SK-N-SH (cell line): Measurements from ENCODE around the gene RNF146. TPM values are rescaled to one million over a fixed set of nuclear protein-coding genes. Genes with fewer than 3 reads are reported as not detected.

ENCODE experiments used
- CTCF ChIA-PET: fragments of 300-600, 350-600 bp; formaldehyde crosslinking; extraction: SDS; loops from one replicate; lab custom pipeline; 2021; lab: Yijun Ruan, JAX
- POLR2A ChIA-PET: fragments of 350-600 bp; sonication (Branson Sonifier 250); formaldehyde crosslinking; extraction: SDS; loops from one replicate; lab custom pipeline; 2020; ENCODE audit warnings: antibody characterized with exemption, inconsistent platforms; lab: Yijun Ruan, JAX
- DNase-seq: peaks from one replicate; pipeline ENCODE4 v3.0.0; 2012
- H2AFZ ChIP-seq: fragments of 200-600 bp; sonication (generic); 2 replicates; pipeline ENCODE4 v1.8.1; 2016; ENCODE audit warnings: antibody characterized with exemption, mild to moderate bottlenecking, low read depth
- H3F3A ChIP-seq: fragments of 200-600 bp; sonication (generic); replicated peaks from 2 replicates; pipeline ENCODE3; 2016; ENCODE audit warnings: antibody characterized with exemption, mild to moderate bottlenecking; ENCODE audit not compliant: insufficient read depth
- H3K27ac ChIP-seq, 2 experiments: fragments of 200-500 bp in 1 of 2; fragments of 200-600 bp in 1 of 2; sonication (Bioruptor generic) in 1 of 2; sonication (generic), shearing (Covaris generic) in 1 of 2; 2 replicates each; pipeline versions ENCODE4 v1.5.1 to v1.6.1; 2014 to 2016; ENCODE audit warnings: low read depth in 2 of 2, inconsistent platforms in 1 of 2, low read length in 1 of 2, mild to moderate bottlenecking in 1 of 2, mixed read lengths in 1 of 2
- H3K27me3 ChIP-seq: fragments of 200-600 bp; sonication (generic), shearing (Covaris generic); 2 replicates; pipeline ENCODE4 v1.6.1; 2016; ENCODE audit warnings: mixed run types; ENCODE audit not compliant: insufficient read depth
- H3K36me3 ChIP-seq, 2 experiments: fragments of 200-500 bp in 1 of 2; fragments of 200-600 bp in 1 of 2; sonication (Bioruptor generic) in 1 of 2; sonication (generic) in 1 of 2; replicated peaks in 1 of 2; 2 replicates each; pipeline versions ENCODE3 to v1.5.1; 2014 to 2016; ENCODE audit warnings: low read length in 1 of 2, mild to moderate bottlenecking in 1 of 2; ENCODE audit not compliant: insufficient read depth in 2 of 2, control insufficient read depth in 1 of 2
- H3K4me1 ChIP-seq, 2 experiments: fragments of 200-500 bp in 1 of 2; fragments of 200-600 bp in 1 of 2; sonication (Bioruptor generic) in 1 of 2; sonication (generic), shearing (Covaris generic) in 1 of 2; 2 replicates each; pipeline versions ENCODE4 v1.5.1 to v1.6.1; 2014 to 2016; ENCODE audit warnings: low read depth in 1 of 2, low read length in 1 of 2, mixed run types in 1 of 2; ENCODE audit not compliant: insufficient read depth in 2 of 2, control insufficient read depth in 1 of 2
- H3K4me2 ChIP-seq: fragments of 200-600 bp; sonication (generic), shearing (Covaris generic); 2 replicates; pipeline ENCODE4 v1.6.1; 2017; ENCODE audit warnings: mixed run types
- H3K4me3 ChIP-seq, 2 experiments: fragments of 200-500 bp in 1 of 2; fragments of 200-600 bp in 1 of 2; sonication (Bioruptor generic) in 1 of 2; sonication (generic), shearing (Covaris generic) in 1 of 2; 2 replicates each; pipeline versions ENCODE4 v1.5.1 to v1.8.1; 2014 to 2016; ENCODE audit warnings: low read depth in 2 of 2, inconsistent platforms in 1 of 2, low read length in 1 of 2, mild to moderate bottlenecking in 1 of 2, mixed read lengths in 1 of 2, moderate library complexity in 1 of 2
- H3K79me2 ChIP-seq: fragments of 200-600 bp; sonication (generic); 2 replicates; pipeline ENCODE4 v1.8.1; 2017; ENCODE audit warnings: mild to moderate bottlenecking; ENCODE audit not compliant: insufficient read depth
- H3K9ac ChIP-seq: fragments of 200-600 bp; sonication (generic); 2 replicates; pipeline ENCODE4 v1.6.1; 2017; ENCODE audit warnings: mixed run types
- H3K9me2 ChIP-seq: fragments of 200-600 bp; sonication (generic); 2 replicates; pipeline ENCODE4 v1.6.1; 2017; ENCODE audit warnings: mixed run types
- H3K9me3 ChIP-seq: fragments of 200-600 bp; sonication (generic); 2 replicates; pipeline ENCODE4 v1.6.1; 2017; ENCODE audit warnings: mixed run types, mild to moderate bottlenecking, moderate library complexity
- H4K20me1 ChIP-seq: fragments of 200-600 bp; sonication (generic); 2 replicates; pipeline ENCODE4 v1.6.1; 2017; ENCODE audit warnings: mild to moderate bottlenecking, mixed run types; ENCODE audit not compliant: insufficient read depth
- CHD2 ChIP-seq: fragments of 150-350 bp; IDR thresholded peaks from 2 replicates; pipeline ENCODE4 v1.6.1; 2018; ENCODE audit warnings: low read length; ENCODE audit not compliant: partially characterized antibody
- EP300 ChIP-seq, 2 experiments: IDR thresholded peaks; 2 replicates each; pipeline versions ENCODE4 v1.4.0 to v1.6.1; 2012; ENCODE audit warnings: borderline replicate concordance in 1 of 2, low read depth in 1 of 2, low read length in 1 of 2
- JUND ChIP-seq: IDR thresholded peaks from 2 replicates; pipeline ENCODE4 v1.4.0; 2012
- RAD21 ChIP-seq: IDR thresholded peaks from 2 replicates; pipeline ENCODE4 v1.6.1; 2012; ENCODE audit warnings: mild to moderate bottlenecking, low read length
- SIN3A ChIP-seq: IDR thresholded peaks from 2 replicates; pipeline ENCODE4 v1.6.1; 2012; ENCODE audit warnings: low read depth, mild to moderate bottlenecking, low read length, moderate library complexity, borderline replicate concordance
- TCF12 ChIP-seq: IDR thresholded peaks from 2 replicates; pipeline ENCODE4 v1.4.0; 2012
- WGBS: methylation state at CpG from one replicate; pipeline ENCODE4 v1.1.6; 2017; ENCODE audit warnings: low lambda C conversion rate; 5-methylcytosine and 5-hydroxymethylcytosine counted together
- polyA plus RNA-seq, 3 experiments: library from polyadenylated mRNA; depleted of rRNA; stranded (reverse); fragments of >200 nt; gene quantifications; 2 replicates each; pipeline ENCODE4 v1.2.3, GENCODE V29; 2012
- TF ChIP-seq, protein P1 (sequence below): IDR thresholded peaks from 2 replicates; pipeline ENCODE4 v1.4.0; 2012; ENCODE audit warnings: low read depth, borderline replicate concordance
- TF ChIP-seq, protein P2 (sequence below): IDR thresholded peaks from 2 replicates; pipeline ENCODE4 v1.4.0; 2012; ENCODE audit warnings: low read depth
- TF ChIP-seq, protein P3 (sequence below): fragments of 200-600 bp; sonication (generic); IDR thresholded peaks from 2 replicates; pipeline ENCODE4 v1.6.1; 2017; ENCODE audit warnings: antibody characterized with exemption, mild to moderate bottlenecking, moderate library complexity
- TF ChIP-seq, protein P4 (sequence below): IDR thresholded peaks from 2 replicates; pipeline ENCODE4; 2012

RNF146 gene
- polyA plus RNA-seq, 1 of the 3 experiments (the other 2 are of a cell fraction) = 29.2 TPM

DNA sequence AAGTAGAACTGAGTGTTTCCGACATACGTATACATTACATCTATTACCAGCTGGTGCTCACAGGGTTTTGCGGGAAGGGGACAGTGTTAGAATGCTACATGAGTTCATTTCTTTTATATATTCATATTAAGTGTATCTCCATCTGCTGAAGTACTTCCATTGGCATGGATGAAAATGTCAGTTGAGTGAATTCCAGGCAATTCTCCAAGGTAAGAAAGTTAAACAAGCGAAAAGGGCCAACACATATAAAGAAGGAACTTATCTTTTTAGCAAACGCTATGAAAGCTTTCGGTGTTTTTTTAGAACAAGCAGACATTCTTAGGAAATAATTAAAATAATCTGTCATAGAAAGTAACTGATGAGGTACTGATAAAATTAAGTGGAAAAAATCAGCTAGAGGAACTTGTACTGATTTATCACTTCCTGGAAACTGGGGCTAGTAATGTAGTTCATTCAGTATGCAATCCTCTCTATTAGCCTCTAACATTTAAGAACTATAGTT is 34.6 kb downstream of the RNF146 start:
- CTCF ChIA-PET = interaction anchor here (0.7 to 4.3 kb wide), 17 partner anchors 10 to 238 kb away, joined by 3 to 23 read pairs (median 4); partner anchors contain the start of genes KIAA0408 and RNF146
- no peak overlapping the region for H3K9ac ChIP-seq

More for the DNA sequence above, 34.6 kb downstream of the RNF146 start:
- Histone ChIP-seq H3F3A (peaks cover 26% of the 10 kb centered on the region), H3K36me3 (peaks cover 10 to 28% of the 10 kb centered on the region in 2 experiments), H3K4me2 (peak overlapping the region; percentile 2; the same call in 1 of the 2 replicates), H3K79me2 (peaks cover 45% of the 10 kb centered on the region), H2AFZ (no peak overlapping the region), H3K9me2 (no peaks in the 10 kb centered on the region), H3K9me3 (no peaks in the 10 kb centered on the region), H3K4me3 (no peak overlapping the region), H4K20me1 (peaks cover 9% of the 10 kb centered on the region; the same call in 1 of the 2 replicates), H3K4me1 (peaks cover 6 to 15% of the 10 kb centered on the region in 2 experiments; a peak in 3 of 4 replicates), H3K27ac (peak overlapping the region; percentile 22 to 73; a peak in 3 of 4 replicates), H3K27me3 (no peaks in the 10 kb centered on the region)
- 70% methylated on average over 6 of the region's 6 CpGs for WGBS
- no peak for DNase-seq
- POLR2A ChIA-PET = no interaction called here
- TF ChIP-seq JUND (peak; percentile 7; the same call in 1 of the 2 replicates), EP300 (IDR thresholded peaks at IDR 0.05; ENCODE audit: borderline replicate concordance in 1 of 2, low read depth in 1 of 2, low read length in 1 of 2) (0 out of 4 replicates have a peak, but pooled peaks of 1 of the 2 experiments have one; percentile 23), TCF12 (peak; percentile 20; the same call in 1 of the 2 replicates), RAD21 (no peak), CHD2 (no peak), SIN3A (no peak)
- TF ChIP-seq, protein P1, sequence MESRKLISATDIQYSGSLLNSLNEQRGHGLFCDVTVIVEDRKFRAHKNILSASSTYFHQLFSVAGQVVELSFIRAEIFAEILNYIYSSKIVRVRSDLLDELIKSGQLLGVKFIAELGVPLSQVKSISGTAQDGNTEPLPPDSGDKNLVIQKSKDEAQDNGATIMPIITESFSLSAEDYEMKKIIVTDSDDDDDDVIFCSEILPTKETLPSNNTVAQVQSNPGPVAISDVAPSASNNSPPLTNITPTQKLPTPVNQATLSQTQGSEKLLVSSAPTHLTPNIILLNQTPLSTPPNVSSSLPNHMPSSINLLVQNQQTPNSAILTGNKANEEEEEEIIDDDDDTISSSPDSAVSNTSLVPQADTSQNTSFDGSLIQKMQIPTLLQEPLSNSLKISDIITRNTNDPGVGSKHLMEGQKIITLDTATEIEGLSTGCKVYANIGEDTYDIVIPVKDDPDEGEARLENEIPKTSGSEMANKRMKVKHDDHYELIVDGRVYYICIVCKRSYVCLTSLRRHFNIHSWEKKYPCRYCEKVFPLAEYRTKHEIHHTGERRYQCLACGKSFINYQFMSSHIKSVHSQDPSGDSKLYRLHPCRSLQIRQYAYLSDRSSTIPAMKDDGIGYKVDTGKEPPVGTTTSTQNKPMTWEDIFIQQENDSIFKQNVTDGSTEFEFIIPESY = no peak
- TF ChIP-seq, protein P2, sequence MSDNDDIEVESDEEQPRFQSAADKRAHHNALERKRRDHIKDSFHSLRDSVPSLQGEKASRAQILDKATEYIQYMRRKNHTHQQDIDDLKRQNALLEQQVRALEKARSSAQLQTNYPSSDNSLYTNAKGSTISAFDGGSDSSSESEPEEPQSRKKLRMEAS = no peak
- TF ChIP-seq, protein P3, sequence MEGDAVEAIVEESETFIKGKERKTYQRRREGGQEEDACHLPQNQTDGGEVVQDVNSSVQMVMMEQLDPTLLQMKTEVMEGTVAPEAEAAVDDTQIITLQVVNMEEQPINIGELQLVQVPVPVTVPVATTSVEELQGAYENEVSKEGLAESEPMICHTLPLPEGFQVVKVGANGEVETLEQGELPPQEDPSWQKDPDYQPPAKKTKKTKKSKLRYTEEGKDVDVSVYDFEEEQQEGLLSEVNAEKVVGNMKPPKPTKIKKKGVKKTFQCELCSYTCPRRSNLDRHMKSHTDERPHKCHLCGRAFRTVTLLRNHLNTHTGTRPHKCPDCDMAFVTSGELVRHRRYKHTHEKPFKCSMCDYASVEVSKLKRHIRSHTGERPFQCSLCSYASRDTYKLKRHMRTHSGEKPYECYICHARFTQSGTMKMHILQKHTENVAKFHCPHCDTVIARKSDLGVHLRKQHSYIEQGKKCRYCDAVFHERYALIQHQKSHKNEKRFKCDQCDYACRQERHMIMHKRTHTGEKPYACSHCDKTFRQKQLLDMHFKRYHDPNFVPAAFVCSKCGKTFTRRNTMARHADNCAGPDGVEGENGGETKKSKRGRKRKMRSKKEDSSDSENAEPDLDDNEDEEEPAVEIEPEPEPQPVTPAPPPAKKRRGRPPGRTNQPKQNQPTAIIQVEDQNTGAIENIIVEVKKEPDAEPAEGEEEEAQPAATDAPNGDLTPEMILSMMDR = no peak
- TF ChIP-seq, protein P4, sequence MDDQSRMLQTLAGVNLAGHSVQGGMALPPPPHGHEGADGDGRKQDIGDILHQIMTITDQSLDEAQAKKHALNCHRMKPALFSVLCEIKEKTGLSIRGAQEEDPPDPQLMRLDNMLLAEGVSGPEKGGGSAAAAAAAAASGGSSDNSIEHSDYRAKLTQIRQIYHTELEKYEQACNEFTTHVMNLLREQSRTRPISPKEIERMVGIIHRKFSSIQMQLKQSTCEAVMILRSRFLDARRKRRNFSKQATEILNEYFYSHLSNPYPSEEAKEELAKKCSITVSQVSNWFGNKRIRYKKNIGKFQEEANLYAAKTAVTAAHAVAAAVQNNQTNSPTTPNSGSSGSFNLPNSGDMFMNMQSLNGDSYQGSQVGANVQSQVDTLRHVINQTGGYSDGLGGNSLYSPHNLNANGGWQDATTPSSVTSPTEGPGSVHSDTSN = no peak; the same call in 1 of the 2 replicates
- TF ChIP-seq, all 33 proteins: peak for 3
